BE2C (cell line): ENCODE results near the gene PTH2R.

Experiments
- DNase-seq: peaks from one replicate; pipeline ENCODE4 v3.0.0-alpha.2; 2020
- H3K27me3 ChIP-seq: fragments of 250-450 bp; sonication (Bioruptor Pico); 2 replicates; pipeline ENCODE4 v1.5.1; 2020; ENCODE audit warnings: mild to moderate bottlenecking
- H3K36me3 ChIP-seq: fragments of 250-450 bp; sonication (Bioruptor Pico); 2 replicates; pipeline ENCODE4 v1.5.1; 2020; ENCODE audit warnings: mild to moderate bottlenecking
- H3K4me1 ChIP-seq: fragments of 250-450 bp; sonication (Bioruptor Pico); 2 replicates; pipeline ENCODE4 v1.5.1; 2020
- H3K4me3 ChIP-seq: 2 replicates; pipeline ENCODE4 v1.5.1; 2011; ENCODE audit warnings: low read depth, low read length
- H3K9me3 ChIP-seq: fragments of 250-450 bp; sonication (Bioruptor Pico); 2 replicates; pipeline ENCODE4 v1.5.1; 2020
- TF ChIP-seq, protein P1 (sequence below): IDR thresholded peaks from 2 replicates; pipeline ENCODE4 v1.5.1; 2012; ENCODE audit warnings: mild to moderate bottlenecking, low read depth, low read length

PTH2R gene

GRCh38 chr2:208485390-208485789 is 78.8 kb downstream of the PTH2R start:
- no peaks in the 10 kb centered on the region for H3K27me3 ChIP-seq
- H3K4me1 ChIP-seq: 0 out of 2 replicates have a peak, but pooled peaks cover 2% of the 10 kb centered on the region
- DNase-seq: no peak
- H3K9me3 ChIP-seq: no peaks in the 10 kb centered on the region
- TF ChIP-seq, protein P1, sequence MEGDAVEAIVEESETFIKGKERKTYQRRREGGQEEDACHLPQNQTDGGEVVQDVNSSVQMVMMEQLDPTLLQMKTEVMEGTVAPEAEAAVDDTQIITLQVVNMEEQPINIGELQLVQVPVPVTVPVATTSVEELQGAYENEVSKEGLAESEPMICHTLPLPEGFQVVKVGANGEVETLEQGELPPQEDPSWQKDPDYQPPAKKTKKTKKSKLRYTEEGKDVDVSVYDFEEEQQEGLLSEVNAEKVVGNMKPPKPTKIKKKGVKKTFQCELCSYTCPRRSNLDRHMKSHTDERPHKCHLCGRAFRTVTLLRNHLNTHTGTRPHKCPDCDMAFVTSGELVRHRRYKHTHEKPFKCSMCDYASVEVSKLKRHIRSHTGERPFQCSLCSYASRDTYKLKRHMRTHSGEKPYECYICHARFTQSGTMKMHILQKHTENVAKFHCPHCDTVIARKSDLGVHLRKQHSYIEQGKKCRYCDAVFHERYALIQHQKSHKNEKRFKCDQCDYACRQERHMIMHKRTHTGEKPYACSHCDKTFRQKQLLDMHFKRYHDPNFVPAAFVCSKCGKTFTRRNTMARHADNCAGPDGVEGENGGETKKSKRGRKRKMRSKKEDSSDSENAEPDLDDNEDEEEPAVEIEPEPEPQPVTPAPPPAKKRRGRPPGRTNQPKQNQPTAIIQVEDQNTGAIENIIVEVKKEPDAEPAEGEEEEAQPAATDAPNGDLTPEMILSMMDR: no peak
- no peaks in the 10 kb centered on the region for H3K36me3 ChIP-seq
- no peak overlapping the region for H3K4me3 ChIP-seq

GRCh38 chr2:208488686-208489564 is 82.3 kb downstream of the PTH2R start:
- TF ChIP-seq, protein P1: no peak
- no peak for DNase-seq
- H3K4me3 ChIP-seq: no peak overlapping the region
- H3K4me1 ChIP-seq: peaks cover 3% of the 10 kb centered on the region
- no peaks in the 10 kb centered on the region for H3K9me3 ChIP-seq
- H3K27me3 ChIP-seq: no peaks in the 10 kb centered on the region
- H3K36me3 ChIP-seq: no peaks in the 10 kb centered on the region

DNA sequence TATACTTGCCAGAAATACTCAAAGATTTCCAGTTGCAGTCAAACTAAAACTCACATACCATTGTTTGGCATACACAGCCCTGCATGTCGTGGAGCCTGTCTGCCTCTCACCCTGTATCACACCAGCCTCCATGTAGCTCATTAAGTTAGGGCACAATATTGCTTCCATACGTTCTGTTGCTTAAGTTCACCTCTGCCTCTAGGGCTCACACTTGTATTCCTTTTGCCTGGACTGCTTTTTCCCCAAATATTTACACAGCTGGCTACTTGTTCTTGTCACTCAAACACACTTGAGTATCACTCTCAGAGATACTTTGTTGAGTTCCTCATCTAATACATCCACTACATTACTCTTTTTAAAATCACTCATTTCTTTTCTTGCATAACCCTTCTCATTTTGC is 83.1 kb downstream of the PTH2R start:
- H3K36me3 ChIP-seq: no peaks in the 10 kb centered on the region
- DNase-seq: no peak
- no peaks in the 10 kb centered on the region for H3K9me3 ChIP-seq
- no peak overlapping the region for H3K4me3 ChIP-seq
- TF ChIP-seq, protein P1: no peak
- no peaks in the 10 kb centered on the region for H3K27me3 ChIP-seq
- H3K4me1 ChIP-seq: peaks cover 3% of the 10 kb centered on the region

DNA sequence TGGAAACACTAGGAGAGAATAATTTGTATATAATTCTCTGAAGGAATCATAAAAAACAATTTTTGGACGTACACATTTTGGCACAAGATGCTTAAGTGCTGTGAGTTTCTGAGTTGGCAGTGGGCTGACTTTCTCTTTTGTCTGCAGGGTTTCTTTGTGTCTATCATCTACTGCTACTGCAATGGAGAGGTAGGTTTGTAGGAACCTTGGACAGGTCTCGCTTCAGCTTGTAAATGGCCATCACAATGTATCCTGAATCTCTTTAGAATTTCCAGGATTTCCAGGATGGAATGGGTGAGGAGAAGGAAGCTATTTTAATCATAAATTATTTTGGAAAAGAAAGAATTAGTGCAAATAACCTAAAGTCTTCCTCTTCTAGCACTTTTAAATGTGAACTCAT is 83.9 kb downstream of the PTH2R start:
- TF ChIP-seq, protein P1: no peak
- no peak for DNase-seq

DNA sequence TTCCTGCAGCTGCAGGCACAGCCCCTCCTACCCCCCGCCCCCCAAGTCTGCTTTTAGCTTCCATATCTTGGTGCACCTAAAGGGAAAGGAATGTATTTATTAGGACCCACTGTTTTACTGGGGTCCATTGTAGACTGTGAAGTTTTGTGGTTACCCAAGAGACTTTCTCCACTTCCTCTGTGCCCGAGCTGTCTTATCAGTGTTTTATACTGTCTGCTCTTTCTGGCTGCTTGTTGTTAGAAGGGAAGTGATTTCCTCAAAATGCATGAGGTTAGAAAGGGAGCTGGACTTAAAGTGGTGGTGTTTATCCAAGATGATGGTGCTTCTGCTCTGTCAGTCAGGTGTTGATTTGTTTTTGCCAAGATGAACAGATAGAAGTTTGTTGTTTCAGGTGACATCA is 85.0 kb downstream of the PTH2R start:
- Histone ChIP-seq H3K36me3 (no peaks in the 10 kb centered on the region), H3K27me3 (no peaks in the 10 kb centered on the region), H3K4me1 (peaks cover 3% of the 10 kb centered on the region), H3K4me3 (no peak overlapping the region), H3K9me3 (no peaks in the 10 kb centered on the region)
- DNase-seq: no peak
- TF ChIP-seq, protein P1: no peak

More for the DNA sequence above, 83.9 kb downstream of the PTH2R start:
- Histone ChIP-seq H3K27me3 (no peaks in the 10 kb centered on the region), H3K9me3 (no peaks in the 10 kb centered on the region), H3K36me3 (no peaks in the 10 kb centered on the region), H3K4me3 (no peak overlapping the region), H3K4me1 (peaks cover 3% of the 10 kb centered on the region)

DNA sequence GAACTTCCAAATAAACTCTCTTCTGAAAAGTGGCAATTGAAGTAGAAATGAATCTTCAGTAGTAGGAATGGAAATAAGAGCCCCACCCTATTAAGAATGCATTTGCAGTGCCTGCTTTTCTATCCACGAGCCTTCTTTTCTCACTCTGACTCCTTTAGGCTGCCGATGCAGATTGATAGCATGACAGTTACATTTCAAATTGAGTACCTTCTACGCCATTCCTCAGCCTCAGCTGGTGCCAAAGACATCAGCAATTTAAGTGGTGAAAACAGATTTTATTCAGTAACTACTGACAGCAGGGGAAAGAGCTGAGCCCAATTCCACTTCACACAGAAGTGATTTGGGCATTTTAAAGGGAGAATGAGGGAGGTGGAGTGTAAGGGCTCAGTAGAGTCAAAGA is 85.5 kb downstream of the PTH2R start:
- TF ChIP-seq, protein P1: no peak
- H3K4me1 ChIP-seq: peaks cover 3% of the 10 kb centered on the region
- H3K27me3 ChIP-seq: no peaks in the 10 kb centered on the region
- H3K4me3 ChIP-seq: no peak overlapping the region
- DNase-seq: no peak
- no peaks in the 10 kb centered on the region for H3K9me3 ChIP-seq
- H3K36me3 ChIP-seq: no peaks in the 10 kb centered on the region
